Smooth muscle cell (in vitro differentiated cells): ENCODE measurements around the gene B3GNT7. TPM values are rescaled to one million over a fixed set of nuclear protein-coding genes. Genes with fewer than 3 reads are reported as not detected.

Experiments
- DNase-seq: peaks from one replicate; lab custom pipeline; 2025; ENCODE audit not compliant: unreplicated experiment; lab: John Stamatoyannopoulos, UW
- H2AFZ ChIP-seq: fragments of 200-600 bp; sonication (generic); 2 replicates; pipeline ENCODE4 v1.6.0; 2016; ENCODE audit warnings: antibody characterized with exemption, low read depth, mild to moderate bottlenecking
- H3F3A ChIP-seq: fragments of 200-600 bp; sonication (generic); 2 replicates; pipeline ENCODE4 v1.6.0; 2017; ENCODE audit warnings: antibody characterized with exemption, low read depth
- H3K27ac ChIP-seq: fragments of 200-600 bp; sonication (generic); 2 replicates; pipeline ENCODE4 v1.5.1; 2016; ENCODE audit warnings: low read depth, mild to moderate bottlenecking
- H3K27me3 ChIP-seq: fragments of 200-600 bp; sonication (generic); 2 replicates; pipeline ENCODE4 v1.6.1; 2016; ENCODE audit warnings: low read depth, mild to moderate bottlenecking
- H3K36me3 ChIP-seq: fragments of 200-600 bp; sonication (generic); 2 replicates; pipeline ENCODE4 v1.5.1; 2016; ENCODE audit warnings: low read depth
- H3K4me1 ChIP-seq: fragments of 200-600 bp; sonication (generic); 2 replicates; pipeline ENCODE4 v1.5.1; 2016; ENCODE audit warnings: low read depth
- H3K4me2 ChIP-seq: fragments of 200-600 bp; sonication (generic); 2 replicates; pipeline ENCODE4 v1.6.0; 2016; ENCODE audit warnings: mild to moderate bottlenecking
- H3K4me3 ChIP-seq: fragments of 200-600 bp; sonication (generic); 2 replicates; pipeline ENCODE4 v1.5.1; 2016; ENCODE audit warnings: mild to moderate bottlenecking
- H3K79me2 ChIP-seq: fragments of 200-600 bp; sonication (generic); 2 replicates; pipeline ENCODE4 v1.6.0; 2016; ENCODE audit warnings: low read depth, mild to moderate bottlenecking
- H3K9ac ChIP-seq: fragments of 200-600 bp; sonication (generic); 2 replicates; pipeline ENCODE4 v1.6.0; 2016; ENCODE audit warnings: low read depth
- H3K9me3 ChIP-seq: fragments of 200-600 bp; sonication (generic); replicated peaks from 2 replicates; pipeline ENCODE4 v1.5.1; 2016; ENCODE audit warnings: low read depth
- H4K20me1 ChIP-seq: fragments of 200-600 bp; sonication (generic); 2 replicates; pipeline ENCODE4 v1.6.0; 2016; ENCODE audit warnings: low read depth
- CTCF ChIP-seq: fragments of 200-600 bp; sonication (generic); IDR thresholded peaks from 2 replicates; pipeline ENCODE4 v1.5.1; 2017; ENCODE audit warnings: borderline replicate concordance, mild to moderate bottlenecking, antibody characterized with exemption; ENCODE audit not compliant: insufficient read depth, poor library complexity, severe bottlenecking
- WGBS: methylation state at CpG from one replicate; pipeline ENCODE4 v1.1.7; 2016; ENCODE audit warnings: low lambda C conversion rate; 5-methylcytosine and 5-hydroxymethylcytosine counted together
- polyA plus RNA-seq: library from polyadenylated mRNA; unstranded; fragments of >200 nt; fragmentation: Nextera tagmentation; extraction: Ambion mirVana; gene quantifications from 2 replicates; pipeline ENCODE4 v1.2.1, GENCODE V29; 2016
- total RNA-seq: library from RNA; depleted of rRNA; stranded (reverse); fragments of >200 nt; gene quantifications from 2 replicates; pipeline ENCODE4 v1.2.3, GENCODE V29; 2014

Gene B3GNT7
- total and polyA plus RNA-seq, 2 experiments from 2014 or later, result 0.62 to 0.85 TPM

- H4K20me1 ChIP-seq, result no peaks in the 10 kb centered on the region
- no peaks in the 10 kb centered on the region for H3K79me2 ChIP-seq
- no peak overlapping the region for H3K4me2 ChIP-seq
- no peak overlapping the region for H3K9ac ChIP-seq
- H3K4me1 ChIP-seq, result peaks cover 7% of the 10 kb centered on the region
- H3K27me3 ChIP-seq, result no peaks in the 10 kb centered on the region
- no peak overlapping the region for H3K4me3 ChIP-seq
- 87% methylated on average over 11 of the region's 11 CpGs for WGBS
- peaks cover 9% of the 10 kb centered on the region for H3F3A ChIP-seq
- no peak overlapping the region for H3K27ac ChIP-seq
- H3K36me3 ChIP-seq, result no peaks in the 10 kb centered on the region
- no peak for DNase-seq
- no peak for TF ChIP-seq CTCF
- no peaks in the 10 kb centered on the region for H3K9me3 ChIP-seq
- no peak overlapping the region for H2AFZ ChIP-seq
Measured at GRCh38 chr2:231360401-231360800, 35.1 kb upstream of the B3GNT7 start.

DNA sequence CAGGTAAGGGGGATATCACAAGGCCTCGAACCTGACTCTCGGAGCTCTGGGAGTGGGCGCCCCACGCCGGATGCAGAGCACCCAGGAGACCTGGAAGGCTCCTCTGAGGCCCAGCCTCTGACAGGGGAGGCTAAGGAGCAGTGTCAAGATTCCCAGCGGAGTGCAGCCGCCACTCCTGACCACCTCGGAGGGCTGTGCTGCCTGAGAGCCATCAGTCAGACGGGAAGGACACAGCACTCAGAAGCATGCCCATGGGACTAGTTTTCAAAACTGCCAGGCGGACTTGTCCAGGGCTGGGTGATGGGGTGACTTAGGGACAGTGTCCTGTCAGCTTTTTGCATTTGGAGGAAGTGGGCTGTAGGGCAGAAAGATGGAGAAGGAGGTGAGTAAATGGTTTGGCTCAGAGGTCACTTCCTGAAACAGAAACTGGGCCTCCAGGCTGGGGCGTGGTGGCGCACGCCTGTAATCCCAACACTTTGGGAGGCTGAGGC is 34.6 kb upstream of the B3GNT7 start:
- no peaks in the 10 kb centered on the region for H4K20me1 ChIP-seq
- 98% methylated on average over 10 of the region's 13 CpGs for WGBS

DNA sequence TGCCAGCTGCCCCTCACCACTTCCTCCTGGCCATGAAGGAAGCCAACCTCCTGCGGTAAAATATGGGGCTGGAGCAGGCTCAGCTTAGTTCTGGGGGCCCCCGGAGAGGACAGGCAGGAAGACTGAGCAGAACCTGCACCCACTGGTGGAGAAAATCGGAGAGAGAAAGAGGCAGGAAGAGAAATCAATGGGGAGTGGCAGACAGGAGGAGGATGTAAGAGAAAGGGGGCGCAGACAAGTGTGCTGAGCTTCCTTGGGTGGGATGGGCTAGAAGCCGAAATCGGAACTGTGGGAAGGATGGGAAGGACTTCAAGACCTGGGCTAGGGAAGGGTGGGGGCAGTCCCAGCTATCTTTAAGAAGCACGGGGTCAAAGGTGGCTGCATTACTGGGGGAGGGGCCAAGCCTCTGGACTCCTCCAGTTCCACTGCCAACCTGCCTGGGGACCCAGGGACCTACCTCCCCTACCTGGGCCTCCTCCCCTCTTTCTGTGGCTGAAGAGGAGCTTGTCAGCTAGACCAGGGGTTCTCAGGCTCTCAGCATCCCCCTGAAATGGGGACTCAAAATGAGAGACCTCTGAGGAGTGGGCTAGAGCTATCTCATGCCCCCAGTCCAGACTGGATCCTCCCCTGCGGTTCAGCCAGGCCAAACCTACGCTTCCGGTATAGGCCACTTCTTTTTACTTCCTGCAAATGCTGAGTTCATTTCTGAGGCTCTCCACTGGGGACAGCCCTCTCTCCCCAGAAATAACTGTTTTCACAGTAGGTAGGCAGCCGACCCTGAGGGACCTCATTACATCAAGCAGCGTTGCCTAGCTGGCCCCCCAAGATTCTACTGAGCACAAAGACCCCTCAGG is 33.6 kb upstream of the B3GNT7 start:
- Histone ChIP-seq H3K27me3 (no peaks in the 10 kb centered on the region), H4K20me1 (no peaks in the 10 kb centered on the region), H3K9ac (no peak overlapping the region), H3K4me1 (peaks cover 12% of the 10 kb centered on the region), H3K36me3 (no peaks in the 10 kb centered on the region), H3K9me3 (no peaks in the 10 kb centered on the region), H3K27ac (no peak overlapping the region), H2AFZ (no peak overlapping the region), H3K4me3 (no peak overlapping the region), H3K79me2 (no peaks in the 10 kb centered on the region), H3K4me2 (no peak overlapping the region), H3F3A (peaks cover 13% of the 10 kb centered on the region)
- DNase-seq, result no peak
- 97% methylated on average over 12 of the region's 12 CpGs for WGBS
- no peak for TF ChIP-seq CTCF

More for the DNA sequence above, 34.6 kb upstream of the B3GNT7 start:
- H2AFZ ChIP-seq, result no peak overlapping the region
- H3K79me2 ChIP-seq, result no peaks in the 10 kb centered on the region
- no peak overlapping the region for H3K4me2 ChIP-seq
- H3F3A ChIP-seq, result peaks cover 12% of the 10 kb centered on the region
- TF ChIP-seq CTCF, result no peak
- no peak overlapping the region for H3K27ac ChIP-seq
- H3K9me3 ChIP-seq, result no peaks in the 10 kb centered on the region
- no peaks in the 10 kb centered on the region for H3K36me3 ChIP-seq
- H3K4me1 ChIP-seq, result peaks cover 12% of the 10 kb centered on the region
- DNase-seq, result no peak
- no peaks in the 10 kb centered on the region for H3K27me3 ChIP-seq
- no peak overlapping the region for H3K4me3 ChIP-seq
- H3K9ac ChIP-seq, result no peak overlapping the region
